GM21528 (cell line): ENCODE data around the gene ZNF10.

Source experiments
- ATAC-seq: cut with Tn5 transposase; IDR thresholded peaks from one replicate; pipeline ENCODE4 v1.9.1; 2021; ENCODE audit warnings: mild to moderate bottlenecking, moderate library complexity; ENCODE audit not compliant: unreplicated experiment, low FRiP score

The ZNF10 gene

DNA sequence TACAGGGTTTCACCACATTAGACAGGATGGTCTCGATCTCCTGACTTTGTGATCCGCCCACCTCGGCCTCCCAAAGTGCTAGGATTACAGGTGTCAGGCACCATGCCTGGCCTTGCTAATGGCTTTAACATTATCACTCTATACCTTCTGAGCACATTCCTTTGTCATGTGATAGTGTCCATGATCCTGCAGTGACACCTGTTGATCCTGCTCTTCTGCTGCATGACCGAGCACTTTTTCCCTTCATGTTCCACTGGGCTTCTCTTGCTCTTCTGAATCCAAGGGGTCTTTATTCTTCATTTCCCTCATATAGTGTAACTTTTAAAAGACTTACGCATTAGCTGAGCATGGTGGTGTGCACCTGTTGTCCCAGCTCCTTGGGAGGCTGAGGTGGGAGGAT lies 62.4 kb downstream of the ZNF10 start:
- no peak for ATAC-seq

- no peak for ATAC-seq
Measured at GRCh38 chr12:133201888-133202287, 71.5 kb downstream of the ZNF10 start.

DNA sequence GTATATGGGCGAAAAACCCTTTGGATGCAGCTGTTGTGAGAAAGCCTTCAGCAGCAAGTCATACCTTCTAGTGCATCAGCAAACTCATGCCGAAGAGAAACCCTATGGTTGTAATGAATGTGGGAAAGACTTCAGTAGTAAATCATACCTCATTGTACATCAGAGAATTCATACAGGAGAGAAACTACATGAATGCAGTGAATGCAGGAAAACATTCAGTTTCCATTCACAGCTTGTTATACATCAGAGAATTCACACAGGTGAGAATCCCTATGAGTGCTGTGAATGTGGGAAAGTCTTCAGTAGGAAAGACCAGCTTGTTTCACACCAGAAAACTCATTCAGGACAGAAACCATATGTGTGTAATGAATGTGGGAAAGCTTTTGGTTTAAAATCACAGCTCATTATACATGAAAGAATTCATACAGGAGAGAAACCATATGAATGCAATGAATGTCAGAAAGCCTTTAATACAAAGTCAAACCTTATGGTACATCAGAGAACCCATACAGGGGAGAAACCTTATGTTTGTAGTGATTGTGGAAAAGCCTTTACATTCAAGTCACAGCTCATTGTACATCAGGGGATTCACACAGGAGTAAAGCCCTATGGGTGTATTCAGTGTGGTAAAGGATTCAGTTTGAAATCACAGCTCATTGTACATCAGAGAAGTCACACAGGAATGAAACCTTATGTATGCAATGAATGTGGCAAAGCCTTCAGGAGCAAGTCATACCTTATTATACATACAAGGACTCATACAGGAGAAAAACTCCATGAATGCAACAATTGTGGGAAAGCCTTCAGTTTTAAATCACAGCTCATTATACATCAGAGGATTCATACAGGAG lies 72.3 kb downstream of the ZNF10 start:
- no peak for ATAC-seq

- ATAC-seq = no peak
Measured at GRCh38 chr12:133203344-133204263, 73.2 kb downstream of the ZNF10 start.

- no peak for ATAC-seq
Measured at GRCh38 chr12:133204264-133204603, 73.8 kb downstream of the ZNF10 start.

DNA sequence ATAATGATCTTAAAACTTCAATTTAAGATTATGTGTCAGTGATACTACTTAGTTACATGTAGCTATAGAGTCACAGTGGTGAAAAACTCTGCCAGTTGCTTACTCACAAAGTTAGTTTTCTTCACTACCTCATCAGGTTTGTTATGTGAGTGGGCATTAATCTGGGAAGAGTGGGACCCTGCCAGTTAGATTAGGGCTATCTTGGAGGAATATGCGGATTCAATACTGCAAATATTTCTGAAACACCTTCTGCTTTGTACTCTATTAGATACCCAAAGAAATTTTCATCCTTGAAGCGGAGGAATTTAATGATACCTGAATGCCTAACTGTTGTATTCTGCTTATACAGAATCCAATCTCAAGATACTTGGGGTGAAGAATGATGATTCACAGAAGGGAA lies 76.0 kb downstream of the ZNF10 start:
- no peak for ATAC-seq
